DOHH2 (cell line): ENCODE data around the gene DCAF17.
"Not testable (repeated sequence)": the region's sequence is repeated elsewhere in the genome, so short reads cannot be mapped to it uniquely, and the experiment has no call there.

Experiments used
- H3F3A ChIP-seq: fragments of 200-600 bp; sonication (generic), shearing (Covaris generic); 2 replicates; pipeline ENCODE4 v1.6.0; 2016; ENCODE audit warnings: antibody characterized with exemption, mild to moderate bottlenecking; ENCODE audit not compliant: control insufficient read depth, insufficient read depth
- H3K27ac ChIP-seq: fragments of 200-600 bp; sonication (generic); 2 replicates; pipeline ENCODE4 v1.5.1; 2014; ENCODE audit warnings: low read depth, mild to moderate bottlenecking, low read length, moderate library complexity
- H3K27me3 ChIP-seq: fragments of 200-600 bp; sonication (generic); 2 replicates; pipeline ENCODE4 v1.6.1; 2014; ENCODE audit warnings: mild to moderate bottlenecking, low read length, mixed read lengths; ENCODE audit not compliant: control insufficient read depth
- H3K36me3 ChIP-seq: fragments of 200-600 bp; sonication (generic); 2 replicates; pipeline ENCODE4 v1.6.1; 2014; ENCODE audit warnings: mild to moderate bottlenecking, low read length, moderate library complexity, mixed read lengths; ENCODE audit not compliant: control insufficient read depth
- H3K4me1 ChIP-seq: fragments of 200-600 bp; sonication (generic); 2 replicates; pipeline ENCODE4 v1.6.1; 2014; ENCODE audit warnings: mild to moderate bottlenecking, low read length, mixed read lengths; ENCODE audit not compliant: control insufficient read depth
- H3K4me2 ChIP-seq: fragments of 200-600 bp; sonication (generic); 2 replicates; pipeline ENCODE4 v1.6.0; 2014; ENCODE audit warnings: mild to moderate bottlenecking, low read length, moderate library complexity
- H3K4me3 ChIP-seq: fragments of 200-600 bp; sonication (generic); 2 replicates; pipeline ENCODE4 v1.5.1; 2014; ENCODE audit warnings: mild to moderate bottlenecking, low read length, mixed read lengths
- H3K79me2 ChIP-seq: fragments of 200-600 bp; sonication (generic); 2 replicates; pipeline ENCODE4 v1.6.1; 2014; ENCODE audit warnings: mild to moderate bottlenecking, low read length, mixed read lengths; ENCODE audit not compliant: control insufficient read depth
- H3K9me2 ChIP-seq: fragments of 200-600 bp; sonication (generic); replicated peaks from 2 replicates; pipeline ENCODE4 v1.6.1; 2014; ENCODE audit warnings: mild to moderate bottlenecking, low read length, mixed read lengths; ENCODE audit not compliant: control insufficient read depth
- H3K9me3 ChIP-seq: fragments of 200-600 bp; sonication (generic); 2 replicates; pipeline ENCODE4 v1.6.1; 2014; ENCODE audit warnings: antibody characterized with exemption, low read length, mixed read lengths; ENCODE audit not compliant: control insufficient read depth, insufficient read depth
- H4K20me1 ChIP-seq: fragments of 200-600 bp; sonication (generic); 2 replicates; pipeline ENCODE4 v1.6.0; 2014; ENCODE audit warnings: low read depth, mild to moderate bottlenecking, antibody characterized with exemption, low read length, moderate library complexity; ENCODE audit not compliant: control insufficient read depth, insufficient read depth
- EZH2phosphoT487 ChIP-seq: fragments of 200-600 bp; sonication (generic); IDR thresholded peaks from 2 replicates; pipeline ENCODE4 v1.6.1; 2017; ENCODE audit warnings: borderline replicate concordance, mild to moderate bottlenecking, antibody characterized with exemption, low read length, moderate library complexity, mixed read lengths
- TF ChIP-seq, protein P1 (sequence below): fragments of 200-600 bp; sonication (generic); IDR thresholded peaks from one replicate; pipeline ENCODE4 v1.5.1; 2014; ENCODE audit warnings: antibody characterized with exemption, mild to moderate bottlenecking, low read depth, low read length; ENCODE audit not compliant: poor library complexity, severe bottlenecking

Gene DCAF17

DNA sequence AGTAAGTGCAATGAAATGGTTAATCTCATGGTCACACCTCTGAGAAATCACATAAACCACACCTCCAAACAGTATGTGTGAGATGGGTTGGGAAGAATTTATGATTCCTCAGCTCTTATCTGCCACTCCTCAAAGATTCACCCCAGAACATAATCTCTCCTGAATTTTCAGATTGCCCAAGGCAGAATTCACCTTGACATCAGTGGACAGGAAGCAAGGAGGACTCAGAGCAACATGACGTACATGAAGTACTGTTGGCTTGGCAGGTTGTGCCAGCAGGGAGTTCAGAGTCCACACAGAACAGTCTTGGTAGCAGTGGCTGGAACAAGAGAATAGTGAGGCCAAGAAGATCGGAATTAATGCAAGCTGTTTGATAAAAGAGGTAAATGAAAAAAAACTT lies 56.6 kb downstream of the DCAF17 start:
- H3K4me2 ChIP-seq = no peak overlapping the region
- TF ChIP-seq, protein P1, sequence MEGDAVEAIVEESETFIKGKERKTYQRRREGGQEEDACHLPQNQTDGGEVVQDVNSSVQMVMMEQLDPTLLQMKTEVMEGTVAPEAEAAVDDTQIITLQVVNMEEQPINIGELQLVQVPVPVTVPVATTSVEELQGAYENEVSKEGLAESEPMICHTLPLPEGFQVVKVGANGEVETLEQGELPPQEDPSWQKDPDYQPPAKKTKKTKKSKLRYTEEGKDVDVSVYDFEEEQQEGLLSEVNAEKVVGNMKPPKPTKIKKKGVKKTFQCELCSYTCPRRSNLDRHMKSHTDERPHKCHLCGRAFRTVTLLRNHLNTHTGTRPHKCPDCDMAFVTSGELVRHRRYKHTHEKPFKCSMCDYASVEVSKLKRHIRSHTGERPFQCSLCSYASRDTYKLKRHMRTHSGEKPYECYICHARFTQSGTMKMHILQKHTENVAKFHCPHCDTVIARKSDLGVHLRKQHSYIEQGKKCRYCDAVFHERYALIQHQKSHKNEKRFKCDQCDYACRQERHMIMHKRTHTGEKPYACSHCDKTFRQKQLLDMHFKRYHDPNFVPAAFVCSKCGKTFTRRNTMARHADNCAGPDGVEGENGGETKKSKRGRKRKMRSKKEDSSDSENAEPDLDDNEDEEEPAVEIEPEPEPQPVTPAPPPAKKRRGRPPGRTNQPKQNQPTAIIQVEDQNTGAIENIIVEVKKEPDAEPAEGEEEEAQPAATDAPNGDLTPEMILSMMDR = no peak
- no peak for TF ChIP-seq EZH2phosphoT487
- no peak overlapping the region for H3K27ac ChIP-seq
- H4K20me1 ChIP-seq = no peaks in the 10 kb centered on the region
- no peaks in the 10 kb centered on the region for H3K36me3 ChIP-seq
- H3K4me3 ChIP-seq = no peak overlapping the region
- no peaks in the 10 kb centered on the region for H3K27me3 ChIP-seq
- H3K9me3 ChIP-seq = no peaks in the 10 kb centered on the region
- H3K4me1 ChIP-seq = no peaks in the 10 kb centered on the region
- no peaks in the 10 kb centered on the region for H3F3A ChIP-seq
- H3K79me2 ChIP-seq = no peaks in the 10 kb centered on the region
- H3K9me2 ChIP-seq = no peaks in the 10 kb centered on the region

DNA sequence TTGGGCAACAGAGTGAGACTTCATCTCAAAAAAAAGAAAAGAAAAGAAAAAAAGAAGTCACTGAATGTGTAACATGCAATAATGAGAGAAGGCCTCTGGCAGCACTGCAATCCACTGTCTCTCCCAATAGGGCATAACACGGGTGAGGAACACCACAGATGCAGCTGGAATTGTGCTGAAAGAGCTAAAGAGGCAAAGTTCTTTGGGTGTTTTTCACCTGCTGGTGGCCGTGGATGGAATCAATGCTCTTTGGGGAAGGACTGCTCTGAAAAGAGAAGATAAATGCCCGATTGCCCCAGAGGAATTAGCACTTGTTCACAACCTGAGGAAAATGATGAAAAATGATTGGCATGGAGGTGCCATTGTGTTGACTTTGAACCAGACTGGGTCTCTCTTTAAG lies 57.3 kb downstream of the DCAF17 start:
- Histone ChIP-seq H3K4me3 (no peak overlapping the region), H3K27ac (no peak overlapping the region)

DNA sequence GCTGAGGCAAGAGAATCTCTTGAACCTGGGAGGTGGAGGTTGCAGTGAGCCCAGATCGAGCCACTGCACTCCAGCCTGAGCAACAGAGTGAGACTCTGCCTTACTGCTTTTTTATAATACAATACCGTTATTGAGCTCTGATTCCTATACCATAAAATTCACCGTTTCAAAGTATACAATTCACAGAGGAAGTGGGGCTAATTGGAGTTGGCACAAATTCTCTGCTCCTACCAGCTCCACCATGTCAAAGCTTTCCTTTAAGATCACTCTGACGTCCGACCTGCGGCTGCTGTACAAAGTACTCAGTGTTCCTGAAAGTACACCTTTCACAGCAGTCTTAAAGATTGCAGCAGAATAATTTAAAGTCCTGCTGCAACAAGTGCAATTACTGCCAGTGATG lies 58.6 kb downstream of the DCAF17 start:
- Histone ChIP-seq H3K9me2 (no peaks in the 10 kb centered on the region), H3K27me3 (no peaks in the 10 kb centered on the region), H3K27ac (no peak overlapping the region), H3K9me3 (no peaks in the 10 kb centered on the region), H4K20me1 (no peaks in the 10 kb centered on the region), H3K79me2 (no peaks in the 10 kb centered on the region), H3K4me3 (no peak overlapping the region), H3K4me1 (no peaks in the 10 kb centered on the region), H3F3A (no peaks in the 10 kb centered on the region), H3K36me3 (no peaks in the 10 kb centered on the region), H3K4me2 (no peak overlapping the region)
- TF ChIP-seq, protein P1 = no peak
- no peak for TF ChIP-seq EZH2phosphoT487

More for the DNA sequence above, 57.3 kb downstream of the DCAF17 start:
- Histone ChIP-seq H3K4me2 (no peak overlapping the region), H3K9me2 (no peaks in the 10 kb centered on the region), H3K27me3 (no peaks in the 10 kb centered on the region), H3K36me3 (no peaks in the 10 kb centered on the region), H4K20me1 (no peaks in the 10 kb centered on the region), H3K4me1 (no peaks in the 10 kb centered on the region), H3K9me3 (no peaks in the 10 kb centered on the region), H3K79me2 (no peaks in the 10 kb centered on the region), H3F3A (no peaks in the 10 kb centered on the region)
- TF ChIP-seq, protein P1 = no peak
- TF ChIP-seq EZH2phosphoT487 = no peak

DNA sequence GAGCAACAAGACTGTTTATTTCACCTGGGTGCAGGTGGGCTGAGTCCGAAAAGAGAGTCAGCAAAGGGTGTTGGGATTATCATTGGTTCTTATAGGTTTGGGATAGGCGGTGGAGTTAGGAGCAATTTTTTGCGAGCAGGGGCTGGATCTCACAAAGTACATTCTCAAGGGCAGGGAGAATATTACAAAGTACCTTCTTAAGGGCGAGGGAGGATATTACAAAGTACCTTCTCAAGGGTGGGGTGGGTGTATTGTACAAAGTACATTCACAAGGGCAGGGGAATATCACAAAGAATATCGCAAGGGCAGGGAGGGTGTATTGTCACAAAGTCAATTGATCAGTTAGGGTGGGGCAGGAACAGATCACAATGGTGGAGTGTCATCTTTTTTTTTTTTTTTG lies 63.6 kb downstream of the DCAF17 start:
- H3F3A ChIP-seq, H3K27me3 ChIP-seq, H3K36me3 ChIP-seq, H3K4me1 ChIP-seq, H3K4me3 ChIP-seq, H3K27ac ChIP-seq, H4K20me1 ChIP-seq, H3K9me3 ChIP-seq, H3K4me2 ChIP-seq, H3K79me2 ChIP-seq, H3K9me2 ChIP-seq: not testable (repeated sequence)
